GM19467 (cell line): Measurements from ENCODE around the gene SLCO1A2.

ENCODE experiments used
- ATAC-seq: cut with Tn5 transposase; IDR thresholded peaks from one replicate; pipeline ENCODE4 v1.9.1; 2021; ENCODE audit warnings: mild to moderate bottlenecking, moderate library complexity; ENCODE audit not compliant: unreplicated experiment

The SLCO1A2 gene

DNA sequence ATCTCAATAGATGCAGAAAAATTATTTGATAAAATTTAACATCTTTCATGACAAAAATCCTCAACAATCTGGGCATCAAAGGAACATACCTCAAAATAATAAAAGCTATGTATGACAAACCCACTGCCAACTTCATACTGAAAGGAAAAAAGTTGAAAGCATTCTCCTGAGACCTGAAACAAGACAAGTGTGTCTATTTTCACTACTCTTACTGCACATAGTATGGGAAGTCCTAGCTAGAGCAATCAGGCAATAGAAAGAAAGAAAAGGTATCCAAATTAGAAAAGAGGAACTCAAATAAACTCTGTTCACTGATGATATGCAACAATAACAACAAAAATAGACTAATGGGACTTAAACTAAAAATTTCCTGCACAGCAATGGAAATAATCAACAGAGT lies 113.6 kb downstream of the SLCO1A2 start:
- ATAC-seq = no peak

DNA sequence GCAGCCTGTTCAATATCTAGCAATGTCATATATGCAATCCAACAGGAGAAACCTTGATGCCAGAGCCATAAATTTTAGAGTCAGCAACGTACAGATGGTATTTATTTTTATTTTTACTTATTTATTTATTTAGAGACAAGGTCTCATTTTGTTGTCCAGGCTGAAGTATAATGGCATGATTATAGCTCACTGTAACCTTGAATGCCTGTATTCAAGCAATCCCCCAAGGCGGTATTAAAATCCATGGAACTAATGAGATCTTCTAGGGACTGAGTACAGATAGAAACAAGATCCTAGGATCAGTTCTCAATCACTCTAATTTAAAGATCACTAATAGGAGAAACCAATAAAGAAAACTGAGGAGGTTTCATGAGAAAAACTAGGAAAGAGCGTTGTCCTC lies 114.5 kb downstream of the SLCO1A2 start:
- ATAC-seq = no peak

DNA sequence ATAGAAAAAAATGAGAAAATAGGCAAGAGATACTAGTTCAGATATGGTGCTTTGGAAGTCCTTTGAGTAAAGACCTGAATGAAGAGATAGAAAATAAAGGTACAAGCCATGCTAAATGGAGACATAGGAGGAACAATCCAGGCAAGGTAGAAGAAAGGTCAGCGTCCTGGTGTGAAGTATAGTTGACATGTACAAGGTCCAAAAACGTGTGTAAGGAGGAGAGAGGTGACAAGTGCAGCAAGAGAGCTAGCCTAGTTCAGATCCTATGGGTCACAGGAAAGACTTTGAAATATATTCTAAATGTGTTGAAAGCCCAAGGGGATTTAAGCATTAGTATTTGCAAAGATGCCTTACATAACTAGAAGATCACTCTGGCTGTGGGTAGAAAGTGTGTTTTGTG lies 115.5 kb downstream of the SLCO1A2 start:
- ATAC-seq = no peak
